AG10803 (cell line): ENCODE data around the gene DSCAML1.

Experiments used
- DNase-seq: peaks from one replicate; pipeline ENCODE4 v3.0.0; 2010; ENCODE audit warnings: low read depth
- H3K4me3 ChIP-seq: 2 replicates; pipeline ENCODE4 v1.5.1; 2011; ENCODE audit warnings: mild to moderate bottlenecking, low read length, control low read depth
- TF ChIP-seq, protein P1 (sequence below): conservative IDR thresholded peaks from 2 replicates; pipeline ENCODE4 v1.5.1; 2011; ENCODE audit warnings: mild to moderate bottlenecking, low read length, control low read depth, inconsistent platforms

DSCAML1 gene, protein sequence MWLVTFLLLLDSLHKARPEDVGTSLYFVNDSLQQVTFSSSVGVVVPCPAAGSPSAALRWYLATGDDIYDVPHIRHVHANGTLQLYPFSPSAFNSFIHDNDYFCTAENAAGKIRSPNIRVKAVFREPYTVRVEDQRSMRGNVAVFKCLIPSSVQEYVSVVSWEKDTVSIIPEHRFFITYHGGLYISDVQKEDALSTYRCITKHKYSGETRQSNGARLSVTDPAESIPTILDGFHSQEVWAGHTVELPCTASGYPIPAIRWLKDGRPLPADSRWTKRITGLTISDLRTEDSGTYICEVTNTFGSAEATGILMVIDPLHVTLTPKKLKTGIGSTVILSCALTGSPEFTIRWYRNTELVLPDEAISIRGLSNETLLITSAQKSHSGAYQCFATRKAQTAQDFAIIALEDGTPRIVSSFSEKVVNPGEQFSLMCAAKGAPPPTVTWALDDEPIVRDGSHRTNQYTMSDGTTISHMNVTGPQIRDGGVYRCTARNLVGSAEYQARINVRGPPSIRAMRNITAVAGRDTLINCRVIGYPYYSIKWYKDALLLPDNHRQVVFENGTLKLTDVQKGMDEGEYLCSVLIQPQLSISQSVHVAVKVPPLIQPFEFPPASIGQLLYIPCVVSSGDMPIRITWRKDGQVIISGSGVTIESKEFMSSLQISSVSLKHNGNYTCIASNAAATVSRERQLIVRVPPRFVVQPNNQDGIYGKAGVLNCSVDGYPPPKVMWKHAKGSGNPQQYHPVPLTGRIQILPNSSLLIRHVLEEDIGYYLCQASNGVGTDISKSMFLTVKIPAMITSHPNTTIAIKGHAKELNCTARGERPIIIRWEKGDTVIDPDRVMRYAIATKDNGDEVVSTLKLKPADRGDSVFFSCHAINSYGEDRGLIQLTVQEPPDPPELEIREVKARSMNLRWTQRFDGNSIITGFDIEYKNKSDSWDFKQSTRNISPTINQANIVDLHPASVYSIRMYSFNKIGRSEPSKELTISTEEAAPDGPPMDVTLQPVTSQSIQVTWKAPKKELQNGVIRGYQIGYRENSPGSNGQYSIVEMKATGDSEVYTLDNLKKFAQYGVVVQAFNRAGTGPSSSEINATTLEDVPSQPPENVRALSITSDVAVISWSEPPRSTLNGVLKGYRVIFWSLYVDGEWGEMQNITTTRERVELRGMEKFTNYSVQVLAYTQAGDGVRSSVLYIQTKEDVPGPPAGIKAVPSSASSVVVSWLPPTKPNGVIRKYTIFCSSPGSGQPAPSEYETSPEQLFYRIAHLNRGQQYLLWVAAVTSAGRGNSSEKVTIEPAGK (N-terminal part only)

DNA sequence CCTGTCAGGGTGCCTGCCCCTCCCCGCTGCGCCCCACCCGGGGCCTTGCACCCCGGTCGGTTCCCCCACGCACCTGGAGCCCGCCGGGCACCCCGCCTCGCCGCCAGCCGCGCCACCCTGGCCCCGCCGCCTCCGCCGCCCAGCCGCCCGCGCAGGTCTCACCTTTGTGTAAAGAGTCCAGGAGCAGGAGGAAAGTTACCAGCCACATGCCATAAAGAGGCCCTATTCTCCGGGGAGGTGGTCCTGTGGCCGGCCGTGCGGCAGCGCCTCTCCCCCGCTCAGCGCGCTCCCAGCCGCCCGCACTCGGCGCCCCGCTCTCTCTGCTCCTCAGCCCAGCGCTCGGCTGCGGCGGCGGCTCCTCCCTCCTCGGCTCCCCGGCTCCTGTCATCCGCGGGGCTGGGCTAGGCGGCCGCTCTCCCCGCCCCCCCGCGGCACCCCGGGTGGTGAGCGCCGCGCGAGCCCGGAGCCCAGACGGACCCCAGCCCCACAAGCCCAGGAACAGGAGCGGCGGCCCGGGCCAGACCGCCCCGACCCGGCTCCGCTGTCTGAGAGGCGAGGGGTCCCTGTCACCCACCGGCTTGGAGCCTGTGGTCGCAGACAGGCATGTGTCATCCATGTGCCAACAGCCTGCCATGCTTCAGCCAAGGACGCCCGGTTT, at the start of gene DSCAML1:
DSCAML1 (minus strand) TSS at position 345 of the 658 bp plus-strand sequence; CDS start at position 208, 137 bp downstream.
- H3K4me3 ChIP-seq = no peak within 1 kb of the TSS
- no peak for DNase-seq
- TF ChIP-seq, protein P1, sequence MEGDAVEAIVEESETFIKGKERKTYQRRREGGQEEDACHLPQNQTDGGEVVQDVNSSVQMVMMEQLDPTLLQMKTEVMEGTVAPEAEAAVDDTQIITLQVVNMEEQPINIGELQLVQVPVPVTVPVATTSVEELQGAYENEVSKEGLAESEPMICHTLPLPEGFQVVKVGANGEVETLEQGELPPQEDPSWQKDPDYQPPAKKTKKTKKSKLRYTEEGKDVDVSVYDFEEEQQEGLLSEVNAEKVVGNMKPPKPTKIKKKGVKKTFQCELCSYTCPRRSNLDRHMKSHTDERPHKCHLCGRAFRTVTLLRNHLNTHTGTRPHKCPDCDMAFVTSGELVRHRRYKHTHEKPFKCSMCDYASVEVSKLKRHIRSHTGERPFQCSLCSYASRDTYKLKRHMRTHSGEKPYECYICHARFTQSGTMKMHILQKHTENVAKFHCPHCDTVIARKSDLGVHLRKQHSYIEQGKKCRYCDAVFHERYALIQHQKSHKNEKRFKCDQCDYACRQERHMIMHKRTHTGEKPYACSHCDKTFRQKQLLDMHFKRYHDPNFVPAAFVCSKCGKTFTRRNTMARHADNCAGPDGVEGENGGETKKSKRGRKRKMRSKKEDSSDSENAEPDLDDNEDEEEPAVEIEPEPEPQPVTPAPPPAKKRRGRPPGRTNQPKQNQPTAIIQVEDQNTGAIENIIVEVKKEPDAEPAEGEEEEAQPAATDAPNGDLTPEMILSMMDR = no peak

DNA sequence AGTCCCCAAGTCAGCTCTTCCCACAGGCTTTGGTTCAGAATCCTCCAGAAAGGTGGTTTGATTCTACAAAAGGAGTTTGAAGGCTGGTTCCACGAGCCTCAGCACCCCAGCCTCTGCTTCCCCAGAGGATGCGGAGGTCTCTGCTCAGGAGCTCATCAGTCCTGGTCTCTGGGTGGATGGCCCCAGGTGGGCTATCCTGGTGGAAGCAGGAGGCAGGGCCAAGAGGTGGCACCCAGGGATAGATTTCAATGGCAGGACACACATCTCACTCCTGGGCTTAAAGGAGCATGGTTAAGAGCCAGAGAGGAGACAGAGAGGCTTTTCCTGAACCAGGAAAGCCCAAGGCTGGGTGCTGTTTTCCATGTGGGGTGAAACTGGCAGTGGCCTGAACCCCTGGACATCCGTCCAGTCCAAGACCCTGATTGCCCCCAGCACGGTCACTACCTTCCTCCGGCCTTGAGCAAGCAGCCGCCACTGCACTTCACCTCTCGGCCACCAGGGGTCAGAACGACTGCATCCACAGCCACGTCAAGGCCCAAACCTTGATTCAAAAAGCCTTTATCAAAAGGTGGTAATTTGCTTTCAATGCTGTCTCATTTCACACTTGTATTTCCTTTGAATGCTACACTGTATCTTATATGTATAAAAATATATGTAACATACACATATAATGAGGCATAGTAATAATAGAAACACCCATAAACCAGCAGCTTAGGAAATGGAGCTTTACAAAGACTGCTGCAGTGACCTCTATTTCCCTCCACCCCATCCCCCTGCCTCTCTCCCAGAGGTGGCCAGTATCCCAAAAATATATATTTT, 46.9 kb upstream of the DSCAML1 start:
- TF ChIP-seq, protein P1 = peak; percentile 97
- DNase-seq = peak; percentile 53
- H3K4me3 ChIP-seq = no peak overlapping the region

DNA sequence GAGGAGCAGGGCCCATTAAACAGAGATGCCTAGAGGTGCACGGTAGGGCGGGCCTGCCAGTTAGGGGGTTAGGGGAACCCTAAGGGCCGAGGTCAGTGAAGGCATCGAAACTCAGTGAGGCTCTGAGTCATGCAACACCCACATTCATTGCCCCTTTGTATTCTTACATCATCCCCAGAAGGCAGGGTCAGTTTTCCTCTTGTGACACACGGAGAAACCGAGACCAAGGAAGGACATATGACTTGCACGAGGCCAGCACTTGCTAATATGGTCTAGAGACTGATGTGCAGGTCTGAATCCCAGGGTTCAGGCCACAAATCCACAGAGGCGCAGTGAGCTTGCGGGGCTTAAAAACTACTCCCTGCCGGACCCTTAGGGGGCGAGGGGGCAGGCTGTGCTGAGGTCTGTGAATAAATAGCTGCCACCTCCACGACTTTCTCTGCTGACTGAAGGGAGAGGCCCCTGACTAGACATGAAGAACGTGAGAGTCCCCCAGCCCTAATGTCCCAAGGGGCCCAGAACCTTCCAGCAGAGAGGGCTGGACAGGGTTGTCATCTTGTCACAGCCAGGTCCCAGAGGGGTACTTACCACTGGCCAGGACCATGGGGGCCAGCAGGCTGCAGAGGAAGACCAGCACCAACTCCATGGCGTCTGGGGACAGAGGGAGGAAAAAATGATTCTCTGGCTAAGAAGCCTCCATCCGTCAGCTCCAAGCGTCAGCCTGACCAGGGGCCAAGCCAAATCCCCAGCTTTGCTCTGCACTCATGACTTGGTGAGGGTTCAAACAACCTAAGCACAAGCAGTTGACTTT, 45.3 kb upstream of the DSCAML1 start:
- no peak overlapping the region for H3K4me3 ChIP-seq
- TF ChIP-seq, protein P1 = no peak
- no peak for DNase-seq

DNA sequence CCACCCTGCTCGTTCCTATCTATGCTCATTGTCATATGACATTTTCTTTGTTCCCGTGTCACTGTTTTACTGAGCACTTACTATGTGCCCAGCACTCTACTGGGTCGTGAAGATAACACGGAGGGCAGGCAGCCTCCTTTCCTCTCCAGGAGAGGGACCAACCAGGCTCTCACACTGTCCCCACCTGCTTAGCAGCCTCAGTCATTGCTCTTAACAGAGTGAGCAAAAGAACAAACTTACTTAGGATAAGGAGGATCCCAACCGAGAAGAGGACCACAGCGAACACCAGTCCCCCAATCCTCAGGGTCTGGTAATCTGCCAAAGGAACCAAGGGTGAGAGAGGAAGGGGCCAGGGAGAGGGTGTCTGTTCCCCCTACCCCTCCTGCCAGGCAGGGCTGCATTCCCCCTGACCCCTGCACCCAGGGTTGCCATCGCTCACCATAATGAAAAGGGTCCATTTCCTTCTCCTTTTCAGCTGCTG, 44.6 kb upstream of the DSCAML1 start:
- TF ChIP-seq, protein P1 = no peak
- no peak for DNase-seq
- no peak overlapping the region for H3K4me3 ChIP-seq

DNA sequence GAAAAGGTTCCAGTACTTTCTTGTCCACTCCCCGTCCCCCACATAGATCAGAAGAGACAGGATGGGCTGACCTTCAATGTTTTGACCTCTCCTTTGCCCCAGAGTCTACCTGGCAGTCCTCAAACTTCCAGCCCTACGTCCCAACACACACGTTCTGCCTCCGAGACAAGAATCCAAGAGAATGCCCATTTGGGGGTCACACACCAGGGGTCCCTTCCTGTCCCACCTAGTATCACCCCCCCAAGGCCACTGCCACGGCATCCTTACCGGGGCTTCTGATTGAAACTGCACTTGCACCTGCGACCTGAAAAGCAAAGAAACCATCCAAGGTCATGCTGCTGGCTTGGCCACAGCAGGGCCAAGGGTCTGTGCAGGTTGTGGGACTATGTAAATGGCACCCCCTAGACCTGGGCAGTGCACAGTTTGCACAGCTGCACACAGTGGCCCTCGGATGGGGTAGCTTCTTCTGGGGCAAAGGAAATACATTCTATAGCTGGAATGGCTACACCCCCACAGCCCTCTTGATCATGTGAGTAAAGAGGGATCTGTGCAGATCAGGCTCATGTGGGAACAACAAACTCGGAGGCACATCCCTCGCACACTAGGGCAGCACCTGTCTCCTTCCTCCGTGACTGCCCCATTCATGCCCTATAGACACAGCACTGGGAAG, 44.0 kb upstream of the DSCAML1 start:
- TF ChIP-seq, protein P1 = no peak
- no peak for DNase-seq
- no peak overlapping the region for H3K4me3 ChIP-seq
